ENCODE measurements around the gene CHCHD6. TPM values are rescaled to one million over a fixed set of nuclear protein-coding genes. Genes with fewer than 3 reads are reported as not detected.

Gene CHCHD6
- total and polyA plus RNA-seq, 5 donors from 2014 or later, result 5.6 to 10.5 (median 8.1) TPM

DNA sequence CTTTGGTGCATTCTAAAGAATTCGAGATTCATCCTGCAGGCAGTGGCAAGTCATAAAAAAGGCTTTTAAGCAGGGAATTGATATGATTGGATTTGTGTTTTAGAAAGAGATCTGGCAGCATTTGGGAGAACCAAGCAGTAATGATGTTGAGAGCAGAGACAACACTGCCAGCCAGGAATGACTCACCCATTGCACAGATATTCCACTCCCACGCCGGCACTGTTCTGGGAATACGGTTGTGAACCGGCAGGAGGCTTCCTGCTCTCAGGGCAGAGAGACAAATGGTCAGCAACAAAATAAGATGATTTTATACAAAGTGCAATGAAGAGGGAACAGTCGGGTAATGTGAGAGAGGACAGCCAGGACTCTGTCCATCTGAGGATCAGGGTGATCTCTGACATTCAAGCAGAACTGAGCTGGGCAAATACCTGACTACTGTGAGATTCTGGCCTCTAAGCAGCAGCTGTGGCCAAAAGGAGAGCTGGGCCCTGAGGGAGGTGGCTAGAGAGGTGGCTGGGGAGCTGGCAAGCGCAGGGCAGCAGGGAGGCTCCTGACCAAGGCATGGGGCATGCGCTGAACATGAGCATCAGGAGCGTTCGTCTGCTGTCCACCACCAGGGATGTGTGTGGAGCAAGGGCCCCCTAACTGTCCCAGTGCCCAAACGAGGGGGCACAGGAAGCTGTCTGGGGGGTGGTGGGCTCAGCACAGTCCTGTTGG, 222.8 kb downstream of the CHCHD6 start:
- Histone ChIP-seq H3K4me3 (ENCODE audit: low read depth, low read length) (no peak overlapping the region), H3K27me3 (ENCODE audit: control insufficient read depth, insufficient read depth, low read length) (no peaks in the 10 kb centered on the region), H3K27ac (ENCODE audit: insufficient read depth, low read length, poor library complexity, severe bottlenecking) (no peak overlapping the region), H3K36me3 (ENCODE audit: control insufficient read depth, insufficient read depth, low read length) (no peaks in the 10 kb centered on the region), H3K9me3 (ENCODE audit: control insufficient read depth in 2 of 2, low read length in 2 of 2) (no peaks in the 10 kb centered on the region), H3K4me1 (ENCODE audit: control insufficient read depth, insufficient read depth, low read length, poor library complexity, severe bottlenecking) (no peaks in the 10 kb centered on the region)
- no peak for DNase-seq
- Mint-ChIP-seq H3K27ac (no peak overlapping the region), H3K4me1 (peaks cover 0 to 2% (median 0%) of the 10 kb centered on the region in 4 donors), H3K9me3 (peaks cover 0 to 2% (median 0%) of the 10 kb centered on the region in 7 donors), H3K27me3 (no peaks in the 10 kb centered on the region), H3K36me3 (peaks cover 19% of the 10 kb centered on the region), H3K4me3 (no peak overlapping the region)
- no peak for ATAC-seq (ENCODE audit: low read depth in 2 of 2)

GRCh38 chr3:126927401-126927750, 223.3 kb downstream of the CHCHD6 start:
- no peak overlapping the region for H3K4me3 Mint-ChIP-seq
- H3K4me3 ChIP-seq (ENCODE audit: low read depth, low read length), result no peak overlapping the region
- H3K27ac Mint-ChIP-seq, result no peak overlapping the region
- H3K9me3 Mint-ChIP-seq, result peaks cover 0 to 2% (median 0%) of the 10 kb centered on the region in 7 donors
- no peaks in the 10 kb centered on the region for H3K36me3 ChIP-seq (ENCODE audit: control insufficient read depth, insufficient read depth, low read length)
- no peaks in the 10 kb centered on the region for H3K27me3 Mint-ChIP-seq
- peaks cover 19% of the 10 kb centered on the region for H3K36me3 Mint-ChIP-seq
- H3K27ac ChIP-seq (ENCODE audit: insufficient read depth, low read length, poor library complexity, severe bottlenecking), result no peak overlapping the region
- H3K9me3 ChIP-seq (ENCODE audit: control insufficient read depth in 2 of 2, low read length in 2 of 2), result no peaks in the 10 kb centered on the region
- ATAC-seq (ENCODE audit: low read depth in 2 of 2) (no peak), DNase-seq (no peak)
- peaks cover 0 to 2% (median 0%) of the 10 kb centered on the region in 4 donors for H3K4me1 Mint-ChIP-seq
- H3K4me1 ChIP-seq (ENCODE audit: control insufficient read depth, insufficient read depth, low read length, poor library complexity, severe bottlenecking), result no peaks in the 10 kb centered on the region
- H3K27me3 ChIP-seq (ENCODE audit: control insufficient read depth, insufficient read depth, low read length), result no peaks in the 10 kb centered on the region

DNA sequence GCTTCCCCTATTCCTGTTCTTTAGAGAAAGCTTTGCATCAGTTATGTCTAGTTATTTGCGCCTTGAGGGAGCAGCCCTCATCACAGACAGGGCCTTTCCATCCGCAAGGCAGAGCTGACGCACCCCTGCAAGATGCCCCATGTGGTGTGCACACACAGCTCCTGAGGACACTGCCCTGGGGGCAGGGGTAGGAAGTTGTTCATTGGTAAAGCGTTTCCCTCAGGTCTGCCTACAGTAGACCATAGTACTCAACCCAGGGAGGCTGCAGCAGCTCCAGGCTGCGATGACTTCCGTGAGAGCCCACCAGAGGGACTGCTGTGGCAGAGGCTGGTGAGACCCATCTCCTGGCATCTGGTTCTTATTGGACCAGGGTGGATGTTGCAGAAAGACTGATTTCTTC, 223.8 kb downstream of the CHCHD6 start:
- DNase-seq, result no peak
- Histone ChIP-seq H3K36me3 (ENCODE audit: control insufficient read depth, insufficient read depth, low read length) (no peaks in the 10 kb centered on the region), H3K4me1 (ENCODE audit: control insufficient read depth, insufficient read depth, low read length, poor library complexity, severe bottlenecking) (no peaks in the 10 kb centered on the region), H3K9me3 (ENCODE audit: control insufficient read depth in 2 of 2, low read length in 2 of 2) (no peaks in the 10 kb centered on the region), H3K27me3 (ENCODE audit: control insufficient read depth, insufficient read depth, low read length) (no peaks in the 10 kb centered on the region), H3K27ac (ENCODE audit: insufficient read depth, low read length, poor library complexity, severe bottlenecking) (no peak overlapping the region), H3K4me3 (ENCODE audit: low read depth, low read length) (no peak overlapping the region)
- Mint-ChIP-seq H3K27ac (no peak overlapping the region), H3K36me3 (peaks cover 15% of the 10 kb centered on the region), H3K4me1 (no peaks in the 10 kb centered on the region), H3K4me3 (no peak overlapping the region), H3K9me3 (no peaks in the 10 kb centered on the region), H3K27me3 (no peaks in the 10 kb centered on the region)
- ATAC-seq (ENCODE audit: low read depth in 2 of 2), result no peak

GRCh38 chr3:126928921-126929474, 225.0 kb downstream of the CHCHD6 start:
- Mint-ChIP-seq H3K27ac (peak overlapping the region in 1 of 3 donors; percentile 62), H3K9me3 (no peaks in the 10 kb centered on the region), H3K4me3 (no peak overlapping the region), H3K27me3 (no peaks in the 10 kb centered on the region), H3K4me1 (no peaks in the 10 kb centered on the region), H3K36me3 (peaks cover 15% of the 10 kb centered on the region)
- H3K27me3 ChIP-seq (ENCODE audit: control insufficient read depth, insufficient read depth, low read length), result no peaks in the 10 kb centered on the region
- no peak overlapping the region for H3K4me3 ChIP-seq (ENCODE audit: low read depth, low read length)
- H3K36me3 ChIP-seq (ENCODE audit: control insufficient read depth, insufficient read depth, low read length), result no peaks in the 10 kb centered on the region
- no peaks in the 10 kb centered on the region for H3K9me3 ChIP-seq (ENCODE audit: control insufficient read depth in 2 of 2, low read length in 2 of 2)
- H3K4me1 ChIP-seq (ENCODE audit: control insufficient read depth, insufficient read depth, low read length, poor library complexity, severe bottlenecking), result no peaks in the 10 kb centered on the region
- no peak overlapping the region for H3K27ac ChIP-seq (ENCODE audit: insufficient read depth, low read length, poor library complexity, severe bottlenecking)
- ATAC-seq (ENCODE audit: low read depth in 2 of 2) (no peak), DNase-seq (no peak)

DNA sequence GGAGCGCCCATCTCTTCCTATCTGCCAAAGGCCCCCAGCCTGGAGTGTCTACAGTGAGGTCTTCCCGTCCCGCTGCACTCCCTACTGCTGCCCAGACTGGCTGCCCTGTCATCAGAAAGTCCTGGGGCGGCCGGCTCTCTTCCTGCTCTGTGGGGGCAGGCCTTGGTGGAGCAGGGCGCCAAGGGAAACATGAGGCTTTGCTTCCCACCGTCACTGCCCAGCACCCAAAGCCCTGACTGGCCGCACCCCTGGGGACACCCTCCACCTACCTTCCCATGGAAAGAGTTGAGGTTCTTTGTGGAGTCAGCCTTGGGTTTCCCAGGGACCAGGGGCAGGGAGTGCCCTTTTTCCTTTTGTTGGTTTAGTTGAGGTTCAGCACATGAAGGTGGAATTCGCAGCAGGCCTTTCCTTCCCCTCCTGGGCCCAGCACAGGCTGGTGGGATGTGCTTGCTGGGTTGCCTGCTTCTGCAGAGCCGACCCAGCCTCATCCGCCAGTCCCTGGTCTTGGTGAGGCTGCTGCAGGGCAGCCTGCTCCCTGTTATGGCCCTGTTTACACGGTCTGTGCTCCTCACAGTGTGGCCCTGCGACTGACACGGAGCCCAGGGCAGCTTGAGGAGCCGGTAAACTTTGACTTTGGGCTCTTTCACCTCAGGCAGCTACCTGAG, 227.0 kb downstream of the CHCHD6 start:
- H3K27me3 ChIP-seq (ENCODE audit: control insufficient read depth, insufficient read depth, low read length), result no peaks in the 10 kb centered on the region
- H3K9me3 Mint-ChIP-seq, result no peaks in the 10 kb centered on the region
- no peak overlapping the region for H3K4me3 ChIP-seq (ENCODE audit: low read depth, low read length)
- no peak overlapping the region for H3K27ac Mint-ChIP-seq
- H3K4me1 ChIP-seq (ENCODE audit: control insufficient read depth, insufficient read depth, low read length, poor library complexity, severe bottlenecking), result no peaks in the 10 kb centered on the region
- H3K27me3 Mint-ChIP-seq, result no peaks in the 10 kb centered on the region
- H3K36me3 ChIP-seq (ENCODE audit: control insufficient read depth, insufficient read depth, low read length), result no peaks in the 10 kb centered on the region
- no peaks in the 10 kb centered on the region for H3K9me3 ChIP-seq (ENCODE audit: control insufficient read depth in 2 of 2, low read length in 2 of 2)
- DNase-seq, result no peak
- peaks cover 13% of the 10 kb centered on the region for H3K36me3 Mint-ChIP-seq
- H3K4me1 Mint-ChIP-seq, result no peaks in the 10 kb centered on the region
- H3K4me3 Mint-ChIP-seq, result no peak overlapping the region
- no peak overlapping the region for H3K27ac ChIP-seq (ENCODE audit: insufficient read depth, low read length, poor library complexity, severe bottlenecking)
- no peak for ATAC-seq (ENCODE audit: low read depth in 2 of 2)

DNA sequence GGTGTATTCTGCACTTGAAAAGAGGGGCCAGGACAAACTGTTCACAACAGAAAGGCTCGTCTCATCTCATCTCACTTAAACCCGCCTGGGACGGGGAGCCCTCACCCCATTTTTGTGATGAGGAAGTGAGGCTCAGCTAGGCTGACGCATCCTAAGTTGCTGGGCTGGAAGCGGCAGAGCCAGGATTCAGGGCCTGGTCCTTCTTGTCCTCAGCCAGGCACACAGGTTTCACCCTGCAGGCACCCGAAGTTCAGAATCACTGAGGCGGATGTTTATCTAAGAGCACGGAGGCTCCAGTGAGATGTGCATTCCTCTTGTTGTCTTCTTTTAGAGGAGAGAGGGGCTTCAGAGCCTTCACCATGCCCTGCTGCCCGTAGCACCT, 227.8 kb downstream of the CHCHD6 start:
- Mint-ChIP-seq H3K36me3 (peaks cover 7% of the 10 kb centered on the region), H3K4me1 (no peaks in the 10 kb centered on the region), H3K4me3 (no peak overlapping the region), H3K9me3 (no peaks in the 10 kb centered on the region), H3K27ac (no peak overlapping the region), H3K27me3 (no peaks in the 10 kb centered on the region)
- H3K4me1 ChIP-seq (ENCODE audit: control insufficient read depth, insufficient read depth, low read length, poor library complexity, severe bottlenecking), result no peaks in the 10 kb centered on the region
- no peaks in the 10 kb centered on the region for H3K9me3 ChIP-seq (ENCODE audit: control insufficient read depth in 2 of 2, low read length in 2 of 2)
- ATAC-seq (ENCODE audit: low read depth in 2 of 2), result no peak
- no peaks in the 10 kb centered on the region for H3K27me3 ChIP-seq (ENCODE audit: control insufficient read depth, insufficient read depth, low read length)
- no peak overlapping the region for H3K27ac ChIP-seq (ENCODE audit: insufficient read depth, low read length, poor library complexity, severe bottlenecking)
- no peak for DNase-seq
- H3K4me3 ChIP-seq (ENCODE audit: low read depth, low read length), result no peak overlapping the region
- H3K36me3 ChIP-seq (ENCODE audit: control insufficient read depth, insufficient read depth, low read length), result no peaks in the 10 kb centered on the region

GRCh38 chr3:126932188-126932931, 228.3 kb downstream of the CHCHD6 start:
- Histone ChIP-seq H3K9me3 (ENCODE audit: control insufficient read depth in 2 of 2, low read length in 2 of 2) (no peaks in the 10 kb centered on the region), H3K27ac (ENCODE audit: insufficient read depth, low read length, poor library complexity, severe bottlenecking) (no peak overlapping the region), H3K27me3 (ENCODE audit: control insufficient read depth, insufficient read depth, low read length) (no peaks in the 10 kb centered on the region), H3K4me3 (ENCODE audit: low read depth, low read length) (no peak overlapping the region), H3K4me1 (ENCODE audit: control insufficient read depth, insufficient read depth, low read length, poor library complexity, severe bottlenecking) (no peaks in the 10 kb centered on the region), H3K36me3 (ENCODE audit: control insufficient read depth, insufficient read depth, low read length) (no peaks in the 10 kb centered on the region)
- Mint-ChIP-seq H3K4me1 (no peaks in the 10 kb centered on the region), H3K27me3 (no peaks in the 10 kb centered on the region), H3K4me3 (no peak overlapping the region), H3K9me3 (no peaks in the 10 kb centered on the region), H3K27ac (no peak overlapping the region), H3K36me3 (peaks cover 7% of the 10 kb centered on the region)
- DNase-seq, result no peak
- ATAC-seq (ENCODE audit: low read depth in 2 of 2), result no peak

Data from CD4-positive, CD25-positive, alpha-beta regulatory T cell (primary cell).